GM04504 (cell line): ENCODE measurements around the gene CEPT1.
"Not testable (repeated sequence)": the region's sequence is repeated elsewhere in the genome, so short reads cannot be mapped to it uniquely, and the experiment has no call there.

Experiments
- DNase-seq: peaks from one replicate; pipeline ENCODE4 v3.0.0-alpha.2; 2012; ENCODE audit warnings: low read depth

The CEPT1 gene

DNA sequence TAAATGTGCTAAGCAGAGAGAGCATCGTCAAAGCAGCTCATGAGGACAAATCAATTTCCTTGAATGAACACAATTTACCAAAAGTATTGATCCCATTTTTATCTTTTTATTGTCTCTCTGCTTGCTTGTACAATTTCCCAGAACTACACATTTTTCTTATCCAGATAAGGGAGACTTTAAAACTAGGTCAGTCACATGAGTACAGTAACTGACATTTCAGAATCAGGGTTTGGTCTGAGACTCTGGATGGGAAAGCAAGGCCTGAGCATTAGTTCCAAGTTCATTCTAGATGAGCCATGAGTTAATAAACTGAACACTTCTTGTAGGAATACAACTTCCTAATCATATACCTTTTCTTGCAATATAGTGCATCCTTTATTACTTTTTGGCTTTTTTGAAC, 71.9 kb downstream of the CEPT1 start:
- no peak for DNase-seq

DNA sequence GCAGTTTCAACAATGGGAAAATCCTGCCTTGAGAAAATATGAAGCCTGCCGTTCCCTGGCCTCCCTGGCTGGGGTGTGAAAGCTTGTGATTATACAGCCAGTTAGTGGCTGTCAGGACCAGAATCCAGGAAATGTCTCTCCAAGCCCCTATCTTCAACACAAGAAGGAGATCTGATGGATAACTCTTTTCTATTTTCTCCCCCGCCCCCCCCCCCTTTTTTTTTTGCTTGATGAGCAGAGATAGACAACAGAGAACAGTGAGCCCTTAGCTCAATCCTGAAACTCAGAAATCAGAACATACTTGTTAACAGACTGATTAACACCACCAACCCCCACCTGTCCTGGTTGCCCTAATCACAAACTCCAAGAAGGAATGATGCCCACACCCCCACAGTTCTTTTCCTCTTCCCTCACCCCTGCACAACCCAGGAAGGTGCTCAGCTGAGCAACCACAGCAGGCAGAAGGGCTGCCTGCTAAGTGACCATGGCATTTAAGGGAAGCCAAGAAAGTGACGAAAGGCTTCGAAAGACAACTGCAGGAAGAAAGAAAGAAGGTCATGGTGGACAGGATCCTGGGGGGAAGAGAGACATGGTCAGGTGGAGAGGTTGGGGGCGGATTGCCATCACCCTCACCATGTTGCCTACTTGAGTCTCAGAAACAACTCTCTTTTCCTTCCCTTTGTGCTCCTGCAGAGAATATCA, 72.8 kb downstream of the CEPT1 start:
- DNase-seq = no peak

DNA sequence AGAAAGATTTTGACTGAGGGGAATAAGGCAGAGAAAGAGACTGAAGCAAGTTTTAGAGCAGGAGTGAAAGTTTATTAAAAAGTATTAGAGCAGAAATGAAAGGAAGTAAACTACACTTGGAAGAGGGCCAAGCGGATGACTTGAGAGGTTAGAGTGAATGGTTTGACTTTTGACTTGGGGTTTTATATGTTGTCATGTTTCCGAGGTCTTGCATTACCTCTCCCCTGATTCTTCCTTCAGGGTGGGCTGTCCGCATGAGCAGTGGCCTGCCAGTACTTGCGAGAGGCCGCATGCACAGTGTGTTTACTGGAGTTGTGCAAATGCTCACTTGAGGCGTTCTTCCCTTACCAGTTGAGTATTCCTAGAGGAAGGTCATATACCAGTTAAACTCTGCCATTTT, 73.4 kb downstream of the CEPT1 start:
- no peak for DNase-seq

DNA sequence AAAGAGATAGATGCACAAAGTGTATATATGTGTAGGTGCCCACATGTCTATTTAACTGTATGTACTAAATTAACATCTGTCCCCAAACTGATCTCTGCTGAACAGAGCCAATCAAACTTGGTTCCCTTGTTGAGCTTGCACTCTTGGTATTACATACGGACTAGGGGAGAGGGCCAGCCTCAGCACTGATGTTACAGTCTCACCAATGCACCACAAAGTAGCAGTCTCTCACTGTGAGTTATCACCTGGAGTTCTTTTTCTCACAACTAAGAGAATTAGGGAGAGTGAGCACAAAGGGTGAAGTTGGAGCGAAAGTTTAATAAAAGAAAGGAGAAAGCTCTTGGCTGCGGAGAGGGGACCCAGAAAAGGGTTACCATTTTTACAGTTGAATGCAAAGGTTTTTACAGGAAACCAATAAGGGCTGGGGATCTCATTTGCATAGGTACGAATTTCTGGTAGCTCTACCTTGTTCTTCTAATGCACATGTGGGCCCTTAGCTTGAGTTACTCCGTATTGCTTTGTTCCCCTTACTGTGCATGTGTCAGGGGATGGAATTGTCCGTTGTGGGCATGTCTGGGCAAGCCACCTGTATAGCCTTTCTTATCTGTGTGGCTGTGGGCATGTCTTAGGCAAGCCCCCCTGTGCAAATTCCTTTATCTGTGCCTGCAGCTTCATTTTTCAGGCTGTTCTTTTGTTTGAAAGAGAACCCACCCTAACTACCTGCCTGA, 74.2 kb downstream of the CEPT1 start:
- DNase-seq = no peak

DNA sequence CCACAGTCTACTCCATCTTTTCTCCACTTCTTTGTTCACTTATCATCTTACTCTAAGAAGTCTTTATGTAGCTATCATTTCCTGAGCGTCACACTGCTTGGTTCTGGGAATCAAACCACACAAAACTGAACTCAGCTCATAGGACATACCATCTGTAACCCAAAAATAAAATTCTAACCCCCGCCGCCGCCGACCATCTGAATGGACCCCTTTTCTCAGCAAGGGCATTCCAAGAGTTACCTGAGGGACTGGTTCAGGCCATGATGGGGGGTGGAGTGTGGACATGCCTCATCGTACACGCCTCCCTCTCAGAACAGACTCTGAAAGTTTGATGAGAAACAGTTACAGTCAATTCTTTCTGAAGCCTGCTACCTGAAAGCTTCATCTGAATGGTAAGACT, 74.9 kb downstream of the CEPT1 start:
- no peak for DNase-seq

DNA sequence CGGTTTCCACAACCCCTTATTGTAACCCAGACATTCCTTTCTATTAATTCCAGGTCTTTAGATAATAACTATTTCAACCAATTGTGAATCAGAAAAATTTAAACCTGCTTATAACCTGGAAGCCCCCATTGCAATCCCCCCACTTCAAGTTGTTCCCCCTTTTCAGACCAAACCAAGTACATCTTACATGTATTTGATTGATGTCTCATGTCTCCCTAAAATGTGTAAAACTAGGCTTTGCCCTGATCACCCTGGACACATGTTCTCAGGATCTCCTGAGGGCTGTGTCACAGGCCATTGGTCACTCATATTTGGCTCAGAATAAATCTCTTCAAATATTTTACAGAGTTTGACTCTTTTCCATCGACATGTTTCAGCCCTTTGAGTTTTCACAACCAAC, 75.3 kb downstream of the CEPT1 start:
- not testable (repeated sequence) for DNase-seq

DNA sequence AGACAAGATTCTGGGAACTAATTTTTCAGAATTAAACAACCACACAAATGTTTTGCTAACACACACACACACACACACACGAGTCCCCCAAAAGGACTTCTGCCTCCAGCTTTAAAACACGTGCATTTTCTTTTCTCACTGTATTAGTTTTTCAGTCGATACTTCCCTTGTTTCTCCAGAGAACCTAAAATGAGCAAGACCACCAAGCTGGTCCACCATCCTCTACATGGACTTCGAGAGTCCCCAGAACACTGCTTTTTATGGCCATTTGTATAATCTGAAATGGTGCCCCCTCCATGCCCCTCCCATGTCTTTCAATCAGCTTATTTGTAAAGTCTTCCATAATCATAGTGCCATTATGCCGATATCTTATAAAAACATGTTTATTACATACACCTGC, 76.7 kb downstream of the CEPT1 start:
- DNase-seq = no peak

DNA sequence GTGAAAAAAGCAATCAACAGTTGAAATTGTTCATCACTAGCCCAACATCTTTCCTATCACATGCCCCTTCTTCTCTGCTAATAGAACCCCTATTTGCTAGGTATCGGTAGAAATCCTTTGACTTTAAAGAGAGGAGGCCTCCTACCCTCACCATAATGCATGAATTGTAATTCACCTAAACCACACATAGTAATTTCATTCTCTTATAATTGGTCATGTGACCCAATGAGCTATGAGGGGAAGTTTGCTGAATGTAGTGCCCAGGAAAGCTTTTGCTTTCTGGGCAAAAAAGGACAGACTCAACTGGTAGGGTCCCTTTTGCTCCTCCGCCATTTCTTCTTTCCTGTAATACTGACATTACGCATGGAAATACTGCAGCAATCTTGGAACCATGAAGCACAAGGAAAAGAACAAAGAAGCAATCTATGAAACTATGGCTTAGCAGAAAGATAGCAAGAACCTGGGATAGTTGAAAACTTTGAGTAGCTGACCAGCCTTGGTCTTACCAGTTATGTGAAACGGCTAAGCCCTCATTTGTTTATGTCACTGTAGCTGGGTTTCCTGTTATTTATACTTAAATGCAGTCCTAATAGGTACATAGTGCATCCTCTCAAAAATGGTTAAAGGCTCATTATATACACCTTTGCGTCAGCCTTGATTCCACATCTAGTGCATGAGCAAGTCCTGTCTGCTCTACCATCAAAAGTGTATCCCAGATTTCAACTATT, 77.3 kb downstream of the CEPT1 start:
- DNase-seq = no peak

DNA sequence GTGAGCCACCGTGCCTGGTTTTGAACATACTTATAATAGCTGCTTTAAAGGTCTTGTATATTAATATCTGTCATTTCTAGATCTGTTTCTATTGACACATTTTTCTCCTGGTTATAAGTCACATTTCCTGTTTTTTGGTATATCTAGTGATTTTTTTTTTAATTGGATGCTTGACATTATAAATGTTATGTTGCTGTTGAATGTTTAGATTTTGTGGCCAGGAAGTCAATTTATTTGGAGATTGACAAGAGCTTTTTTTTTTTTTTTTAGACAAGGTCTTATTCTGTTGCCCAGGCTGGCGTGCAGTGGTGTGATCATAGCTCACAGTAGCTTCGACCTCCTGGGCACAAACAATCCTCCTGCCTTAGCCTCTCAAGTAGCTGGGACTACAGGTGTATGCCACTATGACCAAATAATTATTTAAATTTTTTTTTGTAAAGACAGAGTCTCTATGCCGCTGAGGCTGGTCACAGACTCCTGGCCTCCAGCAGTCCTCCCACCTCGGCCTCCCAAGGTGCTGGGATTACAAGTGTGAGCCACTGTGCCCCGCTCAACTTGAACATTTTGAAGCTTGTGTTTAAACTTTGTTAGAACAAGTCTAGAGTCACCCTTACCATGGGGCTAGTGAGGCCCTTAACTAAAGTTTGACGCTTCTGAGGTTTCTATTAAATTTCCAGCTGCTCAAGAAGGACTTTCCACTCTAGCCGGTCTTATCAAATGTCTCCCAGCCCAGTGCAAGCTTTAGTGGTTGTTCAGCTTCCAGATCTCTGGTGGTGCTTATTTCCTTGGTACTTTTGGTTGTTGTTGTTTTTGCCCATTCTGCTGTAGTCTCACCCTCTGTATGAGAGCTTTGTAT, 78.9 kb downstream of the CEPT1 start:
- no peak for DNase-seq

DNA sequence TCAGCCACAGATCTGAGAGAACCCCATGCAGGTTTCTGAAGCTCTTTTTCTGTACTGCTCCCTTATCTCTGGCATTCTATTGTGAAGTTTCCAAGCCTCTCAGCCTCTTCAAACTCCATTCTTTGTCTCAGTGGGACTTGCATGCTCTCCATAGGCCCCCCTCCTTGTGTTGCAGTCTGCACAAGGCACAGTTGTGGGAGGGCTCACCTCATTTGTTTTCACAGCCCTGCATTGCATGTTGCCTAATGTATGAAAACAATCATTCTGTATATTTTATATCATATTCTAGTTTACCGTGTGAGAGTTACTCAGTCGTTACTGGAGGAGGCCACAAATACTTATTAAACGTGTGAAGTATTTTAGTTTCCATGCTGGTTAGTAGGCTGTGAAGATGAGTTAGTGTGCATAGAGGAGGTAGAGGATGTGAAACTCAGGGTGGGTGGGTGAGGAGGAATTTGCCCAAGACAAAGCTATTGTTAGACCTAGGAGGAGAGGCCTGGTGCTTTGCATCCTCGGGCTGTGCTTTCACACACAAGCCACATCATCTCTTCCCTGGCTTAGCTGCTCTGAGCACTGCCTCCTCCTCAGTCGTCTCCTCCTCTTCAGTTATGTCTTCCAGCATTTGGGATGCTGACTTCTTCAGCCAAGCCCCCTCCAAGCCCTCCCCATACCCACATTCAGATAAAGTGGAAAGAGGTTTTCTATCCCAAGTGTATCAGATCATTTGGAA, 79.7 kb downstream of the CEPT1 start:
- DNase-seq = no peak

DNA sequence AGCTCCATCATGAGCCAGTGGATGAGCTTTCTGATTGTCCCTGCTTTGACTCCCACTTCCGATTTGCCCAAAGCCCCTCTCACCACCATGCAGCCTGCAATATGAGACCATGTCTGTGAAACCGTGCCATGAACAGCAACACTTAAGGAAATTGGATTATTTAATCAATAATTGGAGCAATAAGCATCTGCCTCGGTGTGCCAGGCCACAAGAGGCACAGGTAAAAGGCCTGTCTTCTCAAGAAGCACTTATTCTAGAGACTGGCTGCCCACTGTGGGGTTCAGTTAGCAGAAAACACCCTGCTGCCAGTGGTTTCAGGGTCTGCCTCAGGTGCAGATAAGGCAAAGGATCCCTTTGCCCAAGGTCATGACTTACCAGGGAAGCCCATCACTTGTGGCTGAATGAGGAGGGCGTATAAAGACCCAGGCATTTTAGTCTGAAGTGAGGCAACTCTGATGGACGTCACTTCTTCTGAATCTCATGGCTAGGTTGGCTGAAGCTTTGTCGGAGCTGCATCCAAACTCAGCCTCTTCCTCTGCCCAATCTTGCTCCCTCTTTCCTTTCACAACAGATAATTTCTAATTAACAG, 80.4 kb downstream of the CEPT1 start:
- no peak for DNase-seq

DNA sequence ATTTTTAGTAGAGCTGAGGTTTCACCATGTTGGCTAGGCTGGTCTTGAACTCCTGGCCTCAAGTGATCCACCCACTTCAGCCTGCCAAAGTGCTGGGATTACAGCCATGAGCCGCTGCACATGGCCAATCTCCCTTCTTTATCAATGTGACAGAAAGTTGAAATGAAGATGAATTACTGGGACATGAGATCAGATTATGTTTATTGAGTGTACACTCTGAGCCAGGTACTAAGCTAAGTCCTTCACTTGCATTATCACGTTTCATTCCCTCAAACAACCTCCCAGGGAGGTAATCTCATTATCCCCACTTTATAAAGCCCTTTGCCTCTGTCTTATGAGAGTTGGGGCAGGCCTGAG, 81.2 kb downstream of the CEPT1 start:
- no peak for DNase-seq

DNA sequence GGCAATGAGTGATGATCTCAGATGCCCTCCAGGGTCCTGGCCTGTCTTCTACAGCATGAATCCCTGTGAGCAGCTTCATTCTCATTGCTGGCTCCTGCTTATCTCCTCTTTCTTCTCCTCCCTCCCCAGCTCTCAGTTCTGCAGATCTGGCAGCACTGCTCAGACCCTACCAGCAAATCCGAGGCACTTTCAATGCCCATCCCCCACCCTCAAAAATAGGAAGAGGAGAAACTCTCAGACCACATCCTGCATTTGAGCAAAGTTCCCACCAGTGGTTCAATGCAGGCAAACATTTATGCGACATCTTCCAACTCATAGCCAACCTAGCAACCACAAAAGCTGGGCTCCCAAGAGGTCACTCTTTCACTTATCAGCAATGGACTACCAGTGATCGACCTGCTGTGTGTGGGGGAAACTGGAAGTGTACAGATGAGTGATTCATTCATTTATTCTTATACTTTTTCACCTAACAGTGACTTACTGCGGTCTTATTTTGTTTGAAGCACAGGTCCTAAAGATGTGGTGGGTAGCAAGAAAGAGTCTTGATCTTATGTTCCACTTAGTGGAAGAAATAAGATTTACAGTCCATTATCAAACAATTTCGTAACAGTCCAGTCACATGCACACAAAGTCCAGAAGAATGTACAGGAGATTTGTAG, 81.7 kb downstream of the CEPT1 start:
- no peak for DNase-seq

DNA sequence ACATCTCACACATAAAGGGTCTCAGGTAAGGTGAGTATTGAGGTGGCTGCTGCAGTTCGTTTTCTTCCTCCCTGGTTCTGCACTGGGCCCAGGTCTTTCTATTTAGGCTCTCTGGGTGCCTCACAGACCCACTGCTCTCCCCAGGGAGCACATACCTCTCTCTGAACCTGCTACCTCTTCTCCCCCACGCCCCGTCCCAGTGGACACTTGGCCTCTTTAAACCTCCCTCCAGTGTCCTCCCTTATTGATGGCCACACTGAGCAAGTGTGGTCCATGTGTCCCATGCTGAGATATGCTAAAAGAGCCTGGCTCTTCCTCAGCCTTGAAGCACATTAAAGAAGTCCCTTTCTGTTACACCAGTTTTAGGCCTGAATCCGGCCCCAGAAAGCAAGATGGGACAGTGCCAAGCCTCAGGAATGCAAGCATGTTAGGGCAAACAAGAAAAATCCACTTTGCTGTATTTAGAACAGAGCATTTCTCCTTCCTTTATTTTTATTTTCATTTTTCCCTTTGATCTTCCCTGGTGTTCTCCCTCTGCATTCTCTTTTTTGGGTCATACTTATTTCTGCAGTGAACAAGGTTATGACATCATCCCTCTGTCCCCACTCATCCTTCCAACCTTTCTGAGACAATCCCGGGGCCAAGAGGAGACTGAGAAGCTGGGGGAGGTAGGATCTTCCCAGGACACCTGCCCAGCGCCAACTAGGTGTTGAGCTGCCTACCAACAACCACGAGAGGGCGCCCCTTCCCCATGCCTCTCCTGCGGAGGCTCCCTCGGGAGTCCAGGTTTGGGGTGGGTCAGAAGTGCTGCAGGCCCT, 82.5 kb downstream of the CEPT1 start:
- no peak for DNase-seq

DNA sequence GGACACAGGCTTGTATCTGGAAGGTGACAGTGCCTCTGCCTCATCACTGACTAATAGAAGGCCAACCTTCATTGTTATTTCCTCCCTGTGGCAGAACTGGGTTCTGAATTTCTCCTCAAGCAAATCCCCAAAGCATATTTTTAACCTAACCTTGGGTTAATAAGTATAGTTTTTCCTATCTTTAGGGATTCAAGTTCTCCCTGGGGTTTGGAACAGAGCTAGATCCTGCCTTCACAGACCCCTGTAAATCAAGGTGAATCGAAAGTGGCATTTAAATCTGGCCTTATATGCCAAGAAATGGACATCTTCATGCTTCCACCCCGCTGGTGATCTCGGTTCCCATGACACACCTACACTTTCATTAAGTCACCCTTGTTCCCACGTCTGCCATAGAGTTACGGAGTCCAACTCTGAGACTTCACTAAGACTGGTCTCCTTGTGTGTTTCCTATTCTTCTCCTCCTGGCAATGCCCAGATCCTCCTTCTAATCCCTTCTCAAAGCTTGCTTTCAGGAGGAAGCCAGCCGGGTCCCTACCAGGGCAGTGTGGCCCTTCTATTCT, 83.2 kb downstream of the CEPT1 start:
- DNase-seq = no peak

DNA sequence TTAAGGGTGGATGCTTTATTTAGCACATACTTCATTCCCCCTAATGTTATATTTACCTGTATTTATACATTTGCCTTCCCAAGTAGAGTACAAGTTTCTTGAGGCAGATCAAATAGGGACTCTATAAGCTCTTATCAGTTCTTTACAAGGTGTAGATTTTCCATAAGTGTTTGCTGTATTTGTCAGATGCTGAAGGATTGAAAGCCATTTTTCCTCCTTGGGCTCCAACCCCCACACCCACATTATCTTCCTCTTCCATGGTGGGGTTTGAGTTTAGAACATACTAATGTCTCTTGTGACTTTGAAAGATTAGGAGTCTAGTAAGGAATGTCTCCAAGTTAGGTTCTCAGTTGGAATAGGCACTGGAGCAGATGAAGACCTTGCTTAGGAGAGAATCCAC, 85.1 kb downstream of the CEPT1 start:
- DNase-seq = no peak

DNA sequence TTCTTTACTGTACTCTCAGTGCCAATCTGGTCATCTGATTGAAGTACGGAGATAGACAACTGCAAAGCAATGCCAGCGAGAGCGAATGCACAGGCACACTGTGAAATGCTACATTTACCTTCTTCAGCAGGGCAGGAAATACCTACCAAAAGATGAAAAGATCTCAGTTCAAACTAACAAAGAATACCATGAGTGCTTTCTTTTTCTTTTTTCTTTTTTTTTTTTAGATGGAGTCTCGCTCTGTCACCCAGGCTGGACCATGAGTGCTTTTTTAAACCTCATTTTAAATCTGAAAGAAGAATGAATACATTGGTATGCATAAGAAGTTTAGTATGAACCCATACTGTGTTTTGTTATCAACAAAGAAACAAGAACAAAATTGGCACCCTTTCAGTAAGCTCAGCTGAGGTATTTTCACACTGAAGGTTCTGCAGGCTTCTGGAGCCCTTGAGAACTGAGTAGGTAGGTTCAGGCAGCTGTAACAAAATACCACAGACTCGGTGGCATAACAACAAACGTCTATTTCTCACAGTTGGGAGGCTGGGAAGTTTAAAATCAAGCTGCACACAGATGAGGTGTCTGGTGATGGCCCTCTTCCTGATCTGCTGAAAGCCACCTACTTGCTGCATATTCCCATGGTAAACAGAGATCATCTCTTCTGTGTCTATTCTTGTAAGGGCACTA, 85.8 kb downstream of the CEPT1 start:
- no peak for DNase-seq

DNA sequence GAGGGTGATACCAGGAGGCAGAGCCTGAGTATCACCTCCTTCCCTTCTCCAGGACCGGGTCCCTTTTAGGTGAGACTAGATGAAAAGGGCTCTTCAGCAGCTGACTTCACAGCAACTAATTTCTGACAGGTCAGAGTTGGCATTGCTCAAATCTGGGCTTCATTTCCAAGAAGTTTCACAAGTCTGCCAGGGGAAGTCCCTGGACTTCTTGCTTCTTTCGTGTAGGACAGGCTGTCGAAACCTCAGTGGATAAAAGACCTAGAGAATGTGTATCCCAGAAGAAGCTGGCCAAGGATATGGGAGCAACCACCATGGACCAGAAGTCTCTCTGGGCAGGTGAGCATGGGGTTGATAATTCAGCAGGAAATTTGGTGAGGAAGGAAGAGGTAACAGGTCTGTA, 87.4 kb downstream of the CEPT1 start, which contains the start of gene CHI3L2:
TSS of gene CHI3L2 (plus strand) at position 280 of the 400 bp plus-strand sequence. CDS start at position 297, 17 bp downstream.
- no peak for DNase-seq
